HG02759 (cell line): Measurements from ENCODE around the gene NUDT19.
A peak's percentile ranks its signal among the peaks of the same experiment; 100 is the strongest.
"Not testable (repeated sequence)": the region's sequence is repeated elsewhere in the genome, so short reads cannot be mapped to it uniquely, and the experiment has no call there.

ENCODE experiments used
- ATAC-seq: cut with Tn5 transposase; IDR thresholded peaks from one replicate; pipeline ENCODE4 v1.9.1; 2021; ENCODE audit warnings: mild to moderate bottlenecking, moderate library complexity; ENCODE audit not compliant: unreplicated experiment

The NUDT19 gene

DNA sequence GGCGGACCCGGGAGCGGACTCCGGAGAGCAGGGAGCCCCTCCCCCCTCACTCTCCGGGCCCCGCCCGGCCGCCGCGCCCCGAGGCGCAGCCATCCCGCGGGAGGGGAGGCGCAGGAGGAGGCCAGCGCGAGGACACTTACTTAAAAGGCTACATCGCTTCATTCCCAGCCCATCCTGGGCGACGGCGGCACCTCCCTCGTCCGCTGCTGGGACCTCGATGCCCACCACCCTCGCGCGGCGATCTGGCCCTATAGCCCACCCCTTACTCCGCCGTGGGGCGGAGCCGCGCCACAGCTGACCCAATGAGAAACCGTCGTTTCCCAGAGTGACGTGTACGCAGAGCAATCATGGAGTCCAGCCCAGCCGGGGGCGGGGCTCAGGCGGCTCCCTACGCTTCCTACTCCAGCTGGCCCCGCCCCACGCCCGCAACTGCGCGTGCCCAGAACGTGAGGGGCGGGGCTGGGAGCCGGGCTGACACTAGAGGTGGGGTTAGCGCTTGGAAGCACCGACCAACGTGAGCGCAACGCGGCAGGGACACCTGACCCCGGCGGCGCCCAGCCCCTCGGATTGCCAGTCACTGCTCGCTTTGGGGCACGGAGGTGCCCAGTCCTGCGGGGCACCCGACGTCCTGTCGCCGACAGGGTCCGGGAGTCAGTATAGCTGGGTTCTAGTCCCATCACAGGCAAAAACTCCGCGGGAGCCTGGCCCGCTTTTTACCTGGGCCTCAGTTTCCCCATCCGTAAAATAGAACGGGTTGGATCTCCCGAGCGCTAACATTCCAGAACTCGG is 16.5 kb upstream of the NUDT19 start, which contains the start of gene ANKRD27:
TSS of gene ANKRD27 (minus strand) at position 250 of the 789 bp plus-strand sequence. CDS start 16,165 bp downstream, outside the sequence.
- peak; percentile 97 for ATAC-seq

DNA sequence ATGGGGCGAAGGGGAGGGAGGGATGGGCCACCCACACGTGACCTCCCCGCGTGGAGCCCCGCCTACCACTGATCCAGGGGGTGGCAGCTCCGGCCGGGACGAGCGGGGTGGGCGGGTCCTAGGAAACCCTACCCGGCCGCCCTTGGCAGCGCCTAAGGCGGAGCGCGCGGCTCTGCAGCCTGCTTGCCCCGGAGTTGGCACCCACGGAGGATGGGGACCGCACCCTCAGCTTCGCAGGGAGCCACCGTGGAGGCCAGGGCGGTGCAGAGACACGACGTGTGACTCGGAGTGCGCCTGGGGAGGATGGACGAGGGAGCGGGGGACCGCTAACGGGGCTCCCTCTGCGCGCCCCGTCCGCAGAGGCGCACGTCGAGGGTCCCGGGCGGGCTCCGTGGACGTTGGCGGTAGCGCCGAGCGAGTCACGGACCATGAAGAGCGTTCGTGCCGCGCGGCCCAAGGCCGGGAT is 15.9 kb upstream of the NUDT19 start, which contains the start of gene RGS9BP:
TSS of gene RGS9BP (plus strand) at position 129 of the 466 bp plus-strand sequence. CDS start 416 bp downstream, outside the sequence.
- peak; percentile 30 for ATAC-seq

GRCh38 chr19:32676186-32676894 is 15.3 kb upstream of the NUDT19 start:
- no peak for ATAC-seq

- ATAC-seq, result no peak
Measured at GRCh38 chr19:32676895-32677359, 14.7 kb upstream of the NUDT19 start.

DNA sequence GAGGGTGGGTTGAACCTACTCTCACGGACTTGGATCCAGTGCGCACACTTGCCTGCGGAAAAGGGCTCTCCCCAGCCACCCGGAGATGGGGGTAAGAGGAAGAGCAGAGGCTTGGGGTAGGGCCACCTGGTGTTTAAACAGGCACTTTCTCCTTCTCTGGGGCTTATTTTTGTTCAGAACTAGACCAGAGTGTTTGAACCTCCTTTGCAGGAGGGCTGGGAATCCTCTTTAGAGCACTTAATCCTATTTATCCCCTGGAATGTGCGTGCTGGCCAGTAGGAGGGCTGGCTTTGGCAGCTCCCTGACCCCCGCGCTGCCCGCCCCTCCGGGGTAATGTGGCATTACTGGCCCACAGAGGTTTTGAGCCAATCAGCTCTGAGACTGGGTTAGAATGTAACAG is 14.0 kb upstream of the NUDT19 start:
- no peak for ATAC-seq

DNA sequence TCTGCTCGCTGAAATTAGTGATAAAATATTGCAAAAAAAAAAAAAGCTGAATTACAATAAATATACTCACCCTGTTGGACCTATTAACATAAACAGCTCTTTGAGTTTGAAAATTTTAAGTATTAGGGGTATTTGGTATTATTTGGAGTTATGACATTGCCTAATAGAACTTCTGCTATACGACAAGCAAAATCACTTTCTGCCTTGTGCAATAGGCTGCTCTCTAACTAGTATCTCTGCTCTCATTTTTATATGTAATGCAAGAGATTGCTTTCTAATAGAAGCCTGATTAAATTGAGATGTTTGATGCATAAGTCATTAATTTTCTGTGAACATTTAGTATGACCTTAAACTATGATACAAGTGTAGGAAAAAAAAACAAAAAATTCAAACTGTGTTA is 10.6 kb upstream of the NUDT19 start:
- no peak for ATAC-seq

- ATAC-seq, result no peak
Measured at GRCh38 chr19:32682317-32682716, 9.3 kb upstream of the NUDT19 start.

GRCh38 chr19:32686847-32687475 is 4.7 kb upstream of the NUDT19 start:
- ATAC-seq, result no peak

DNA sequence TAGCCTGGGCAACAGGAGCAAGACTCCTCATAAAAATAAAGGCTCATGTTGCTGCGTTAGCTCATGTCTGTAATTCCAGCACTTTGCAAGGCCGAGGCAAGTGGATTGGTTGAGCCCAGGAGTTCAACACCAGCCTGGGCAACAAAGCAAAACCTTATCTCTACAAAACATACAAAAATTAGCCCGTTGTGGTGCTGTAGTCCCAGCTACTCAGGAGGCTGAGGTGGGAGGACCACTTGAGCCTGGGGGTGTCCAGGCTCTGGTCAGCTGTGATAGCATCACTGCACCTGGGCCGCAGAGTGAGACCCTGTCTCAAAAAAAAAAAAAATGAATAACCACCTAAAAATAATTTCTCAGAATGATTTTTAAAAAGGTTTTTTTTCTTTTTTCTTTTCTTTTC is 3.9 kb upstream of the NUDT19 start:
- no peak for ATAC-seq

- no peak for ATAC-seq
Measured at GRCh38 chr19:32688311-32688710, 3.3 kb upstream of the NUDT19 start.

DNA sequence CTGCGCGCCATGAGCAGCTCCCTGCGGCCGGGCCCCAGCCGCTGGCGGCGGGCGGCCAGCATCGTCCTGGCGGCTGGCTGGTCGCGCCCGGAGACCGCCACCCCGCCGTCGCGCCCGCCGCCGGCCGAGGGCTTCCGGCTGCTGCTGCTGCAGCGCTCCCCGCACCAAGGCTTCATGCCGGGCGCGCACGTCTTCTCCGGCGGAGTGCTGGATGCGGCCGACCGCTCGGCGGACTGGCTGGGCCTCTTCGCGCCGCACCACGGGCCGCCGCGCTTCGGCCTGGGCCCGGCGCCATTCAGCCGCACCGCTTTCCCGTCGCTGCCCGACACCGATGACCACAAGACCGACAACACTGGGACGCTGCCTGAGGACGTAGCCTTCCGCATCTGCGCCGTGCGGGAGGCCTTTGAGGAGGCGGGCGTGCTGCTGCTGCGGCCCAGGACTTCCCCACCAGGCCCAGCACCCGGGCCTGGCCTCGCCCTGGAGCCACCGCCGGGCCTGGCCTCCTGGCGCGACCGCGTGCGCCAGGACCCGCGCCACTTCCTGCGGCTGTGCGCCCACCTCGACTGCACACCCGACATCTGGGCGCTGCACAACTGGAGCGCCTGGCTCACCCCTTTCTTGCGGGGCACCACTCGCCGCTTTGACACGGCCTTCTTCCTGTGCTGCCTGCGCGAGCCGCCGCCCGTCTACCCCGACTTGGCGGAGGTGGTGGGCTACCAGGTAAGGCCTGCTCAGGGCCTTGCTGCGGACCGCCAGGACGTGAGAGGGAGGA is 518 bp downstream of the NUDT19 start:
- peak; percentile 66 for ATAC-seq

- no peak for ATAC-seq
Measured at GRCh38 chr19:32692727-32693061, 1.1 kb downstream of the NUDT19 start.

DNA sequence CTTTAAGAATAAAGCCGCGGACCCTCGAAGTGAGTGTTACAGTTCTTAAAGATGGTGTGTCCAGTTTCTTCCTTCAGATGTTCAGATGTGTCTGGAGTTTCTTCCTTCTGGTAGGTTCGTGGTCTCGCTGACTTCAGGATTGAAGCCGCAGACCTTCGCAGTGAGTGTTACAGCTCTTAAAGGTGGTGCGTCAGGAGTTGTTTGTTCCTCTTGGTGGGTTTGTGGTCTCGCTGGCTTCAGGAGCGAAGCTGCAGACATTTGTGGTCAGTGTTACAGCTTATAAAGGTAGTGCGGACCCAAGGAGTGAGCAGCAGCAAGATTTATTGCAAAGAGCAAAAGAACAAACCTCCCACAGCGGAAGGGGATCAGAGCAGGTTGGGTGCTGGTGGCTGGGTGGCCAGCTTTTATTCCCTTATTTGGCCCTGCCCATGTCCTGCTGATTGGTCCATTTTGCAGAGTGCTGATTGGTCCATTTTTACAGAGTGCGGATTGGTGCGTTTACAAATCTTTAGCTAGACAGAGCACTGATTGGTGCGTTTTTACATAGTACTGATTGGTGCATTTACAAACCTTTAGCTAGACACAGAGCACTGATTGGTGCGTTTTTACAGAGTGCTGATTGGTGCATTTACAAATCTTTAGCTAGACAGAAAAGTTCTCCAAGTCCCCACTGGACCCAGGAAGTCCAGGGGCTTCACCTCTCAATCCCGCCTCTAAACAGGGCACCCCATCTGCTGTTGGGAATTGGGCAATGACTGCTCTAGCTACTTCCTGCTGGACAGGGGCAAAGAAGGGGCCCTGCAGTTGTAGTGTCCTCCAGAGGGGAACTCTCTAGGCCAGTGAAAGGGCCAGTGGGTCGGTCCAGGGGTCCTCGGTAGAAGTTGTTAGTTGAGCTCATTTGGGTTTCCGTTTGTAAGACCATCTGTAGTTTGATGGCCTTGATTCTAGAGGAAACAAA is 1.8 kb downstream of the NUDT19 start:
- not testable (repeated sequence) for ATAC-seq

DNA sequence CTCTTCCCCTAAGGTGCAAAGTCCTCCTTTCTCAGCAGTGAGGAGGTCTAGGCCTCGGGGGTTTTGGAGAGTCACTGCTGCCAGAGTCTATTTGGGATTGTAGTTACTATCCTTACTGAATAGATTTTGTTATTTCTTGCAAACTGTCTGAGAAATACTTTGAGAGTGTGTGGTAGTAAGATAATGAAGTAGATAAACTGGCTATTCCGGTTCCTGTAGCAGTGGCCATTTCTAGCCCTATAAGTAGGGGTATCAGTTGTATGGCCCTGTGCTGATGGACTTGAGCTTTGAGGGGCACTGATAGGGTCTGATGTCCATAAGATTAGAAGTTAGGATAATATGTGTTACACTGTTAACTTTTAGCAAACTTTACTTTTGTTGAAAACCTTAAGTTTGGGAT is 2.7 kb downstream of the NUDT19 start:
- ATAC-seq, result not testable (repeated sequence)

DNA sequence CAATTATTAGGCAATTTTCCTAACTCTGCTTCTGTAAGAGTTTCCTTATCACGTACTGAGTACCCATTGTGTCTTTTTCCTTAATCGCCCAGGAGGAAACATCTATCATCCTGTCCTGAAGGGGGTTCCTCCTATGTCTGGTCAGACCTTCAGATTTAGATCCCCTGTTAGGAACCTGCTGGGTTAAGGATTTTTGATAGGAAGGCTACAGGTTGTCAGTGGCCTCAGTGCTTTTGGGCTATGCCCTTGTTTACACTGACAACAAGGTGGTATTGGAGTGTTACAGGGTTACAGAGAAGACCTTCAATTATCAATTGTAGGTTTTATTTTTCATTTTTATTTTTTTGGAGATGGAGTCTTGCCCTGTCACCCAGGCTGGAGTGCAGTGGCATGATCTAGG is 3.2 kb downstream of the NUDT19 start:
- ATAC-seq, result not testable (repeated sequence)

- ATAC-seq, result not testable (repeated sequence)
Measured at GRCh38 chr19:32695506-32695905, 3.9 kb downstream of the NUDT19 start.

DNA sequence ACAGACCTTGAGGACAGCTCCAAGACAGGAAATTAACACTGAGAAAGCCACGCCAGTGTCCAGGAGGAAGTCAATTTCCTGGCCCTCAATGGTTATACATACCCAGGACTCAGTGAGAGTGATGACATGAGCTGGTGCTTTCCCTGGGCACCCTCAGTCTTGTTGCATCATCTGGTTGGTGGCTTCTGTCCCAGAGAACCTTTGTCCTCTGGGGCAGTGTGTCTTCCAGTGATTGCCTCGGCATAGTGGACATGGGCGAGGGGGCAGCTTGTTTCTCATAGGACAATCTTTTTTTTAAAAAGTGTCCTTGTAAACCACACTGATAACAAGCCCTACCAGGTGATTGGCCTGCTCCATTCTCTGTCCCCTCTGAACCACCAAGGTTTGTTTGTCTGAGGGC is 5.2 kb downstream of the NUDT19 start:
- ATAC-seq, result not testable (repeated sequence)

DNA sequence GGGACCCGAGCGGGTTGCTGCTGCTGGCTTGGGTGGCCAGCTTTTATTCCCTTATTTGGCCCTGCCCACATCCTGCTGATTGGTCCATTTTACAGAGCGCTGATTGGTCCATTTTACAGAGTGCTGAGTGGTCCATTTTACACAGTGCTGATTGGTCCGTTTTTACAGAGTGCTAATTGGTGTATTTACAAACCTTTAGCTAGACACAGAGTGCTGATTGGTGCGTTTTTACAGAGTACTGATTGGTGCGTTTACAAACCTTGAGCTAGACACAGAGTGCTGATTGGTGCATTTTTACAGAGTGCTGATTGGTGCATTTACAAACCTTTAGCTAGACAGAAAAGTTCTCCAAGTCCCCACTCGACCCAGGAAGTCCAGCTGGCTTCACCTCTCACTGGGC is 8.5 kb downstream of the NUDT19 start:
- not testable (repeated sequence) for ATAC-seq

DNA sequence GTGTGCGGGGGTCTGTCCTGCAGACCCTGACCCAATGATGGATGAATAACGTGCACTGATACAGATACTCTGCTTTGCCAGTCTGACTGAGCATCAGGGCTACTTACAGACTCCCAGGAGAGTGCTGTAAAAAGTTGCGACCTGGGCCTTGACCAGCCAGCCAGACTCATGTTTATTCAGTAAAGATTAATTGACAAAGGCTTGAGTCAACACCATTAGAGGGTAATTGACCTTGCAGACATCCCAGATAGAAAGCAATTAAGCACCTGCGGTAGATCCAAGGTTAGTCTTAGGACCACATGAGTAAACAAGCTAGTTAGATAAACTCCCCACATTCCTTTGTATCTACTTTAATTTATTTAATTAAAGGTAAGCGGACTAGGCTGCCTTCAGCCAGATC is 10.4 kb downstream of the NUDT19 start:
- ATAC-seq, result no peak
